Measurements from ENCODE around the gene GPR155.

GRCh38 chr2:174383796-174384195, 103.0 kb downstream of the GPR155 start:
- TF ChIP-seq CTCF (conservative IDR thresholded peaks at IDR 0.05; ENCODE audit: low read depth, low read length) (no peak), CEBPB (IDR thresholded peaks at IDR 0.05; ENCODE audit: low read depth, low read length) (no peak), POLR2A (IDR thresholded peaks at IDR 0.05; ENCODE audit: low read depth, low read length) (no peak), FOS (IDR thresholded peaks at IDR 0.05; ENCODE audit: low read depth, low read length) (no peak), MXI1 (IDR thresholded peaks at IDR 0.05; ENCODE audit: borderline replicate concordance, low read depth, low read length) (no peak), RAD21 (IDR thresholded peaks at IDR 0.05; ENCODE audit: low read length) (no peak), RCOR1 (IDR thresholded peaks at IDR 0.05; ENCODE audit: insufficient replicate concordance, low read length) (no peak), USF2 (IDR thresholded peaks at IDR 0.05; ENCODE audit: low read depth, low read length) (no peak), BHLHE40 (IDR thresholded peaks at IDR 0.05; ENCODE audit: low read depth, low read length) (no peak), SMC3 (IDR thresholded peaks at IDR 0.05; ENCODE audit: low read depth, low read length) (no peak), RFX5 (IDR thresholded peaks at IDR 0.05; ENCODE audit: low read depth, low read length) (no peak), MAFK (IDR thresholded peaks at IDR 0.05; ENCODE audit: low read depth, low read length) (no peak), ELK1 (IDR thresholded peaks at IDR 0.05; ENCODE audit: borderline replicate concordance, low read depth, low read length) (no peak), MAZ (IDR thresholded peaks at IDR 0.05; ENCODE audit: borderline replicate concordance, low read depth, low read length) (no peak)

All from IMR-90 (cell line).